SK-N-SH treated with all-trans-retinoic acid at 6 μM for 48 hours (cell line): ENCODE measurements around the gene SDC4.

Experiments used
- ATAC-seq: fragments of 200-7000 bp; cut with Tn5 transposase; 3 replicates; pipeline ENCODE4 v1.9.1; 2020; ENCODE audit warnings: mild to moderate bottlenecking, moderate library complexity
- ARNTL ChIP-seq: fragments of 450-650 bp; formaldehyde crosslinking; IDR thresholded peaks from 2 replicates; pipeline ENCODE4 v1.5.0; 2020; ENCODE audit warnings: low read depth, mild to moderate bottlenecking, moderate library complexity, borderline replicate concordance
- BACH2 ChIP-seq: fragments of 250-450 bp; sonication (Bioruptor Pico); IDR thresholded peaks from 2 replicates; pipeline ENCODE4 v1.9.0; 2021; ENCODE audit warnings: mild to moderate bottlenecking, borderline replicate concordance
- CREB5 ChIP-seq: fragments of 250-450 bp; sonication (Bioruptor Pico); IDR thresholded peaks from 2 replicates; pipeline ENCODE4 v1.5.1; 2020; ENCODE audit warnings: low read depth, mild to moderate bottlenecking, moderate library complexity
- CSDC2 ChIP-seq: fragments of 250-450 bp; sonication (Bioruptor Pico); IDR thresholded peaks from 2 replicates; pipeline ENCODE4 v1.5.0; 2020; ENCODE audit warnings: mild to moderate bottlenecking, moderate library complexity
- CSRNP3 ChIP-seq: fragments of 250-450 bp; sonication (Bioruptor Pico); IDR thresholded peaks from 2 replicates; pipeline ENCODE4 v1.5.1; 2021; ENCODE audit warnings: mild to moderate bottlenecking, moderate library complexity
- ESRRG ChIP-seq: fragments of 250-450 bp; sonication (Bioruptor Pico); IDR thresholded peaks from 2 replicates; pipeline ENCODE4 v1.6.1; 2021; ENCODE audit warnings: mild to moderate bottlenecking
- GLIS3 ChIP-seq: fragments of 250-450 bp; sonication (Bioruptor Pico); IDR thresholded peaks from 2 replicates; pipeline ENCODE4 v1.5.0; 2020; ENCODE audit warnings: mild to moderate bottlenecking, moderate library complexity
- ISL1 ChIP-seq: fragments of 250-450 bp; sonication (Bioruptor Pico); IDR thresholded peaks from 2 replicates; pipeline ENCODE4 v2.1.2; 2022; ENCODE audit warnings: mild to moderate bottlenecking, moderate library complexity
- OSR1 ChIP-seq: fragments of 250-450 bp; sonication (Bioruptor Pico); IDR thresholded peaks from 2 replicates; pipeline ENCODE4 v1.8.0; 2022; ENCODE audit warnings: moderate library complexity, mild to moderate bottlenecking, inconsistent platforms
- PATZ1 ChIP-seq: fragments of 250-450 bp; sonication (Bioruptor Pico); IDR thresholded peaks from 2 replicates; pipeline ENCODE4 v1.8.0; 2020; ENCODE audit warnings: mild to moderate bottlenecking, moderate library complexity, borderline replicate concordance
- POU6F1 ChIP-seq: fragments of 250-450 bp; sonication (Bioruptor Pico); IDR thresholded peaks from 2 replicates; pipeline ENCODE4 v1.8.0; 2021; ENCODE audit warnings: low read depth, mild to moderate bottlenecking, moderate library complexity, borderline replicate concordance
- PPARA ChIP-seq: fragments of 250-450 bp; sonication (Bioruptor Pico); IDR thresholded peaks from 2 replicates; pipeline ENCODE4 v1.5.0; 2020; ENCODE audit warnings: mild to moderate bottlenecking, borderline replicate concordance
- RARB ChIP-seq: fragments of 250-450 bp; sonication (Bioruptor Pico); IDR thresholded peaks from 2 replicates; pipeline ENCODE4 v1.8.0; 2021; ENCODE audit warnings: mild to moderate bottlenecking, moderate library complexity
- SNAI2 ChIP-seq: fragments of 250-450 bp; sonication (Bioruptor Pico); IDR thresholded peaks from 2 replicates; pipeline ENCODE4 v1.5.0; 2020; ENCODE audit warnings: mild to moderate bottlenecking, moderate library complexity
- TCF4 ChIP-seq: fragments of 250-450 bp; sonication (Bioruptor Pico); IDR thresholded peaks from 2 replicates; pipeline ENCODE4 v1.8.0; 2021; ENCODE audit warnings: mild to moderate bottlenecking, moderate library complexity, borderline replicate concordance
- TOX ChIP-seq: fragments of 250-450 bp; sonication (Bioruptor Pico); IDR thresholded peaks from 2 replicates; pipeline ENCODE4 v1.8.0; 2021; ENCODE audit warnings: mild to moderate bottlenecking, moderate library complexity, borderline replicate concordance
- ZC3H10 ChIP-seq: fragments of 250-450 bp; sonication (Bioruptor Pico); IDR thresholded peaks from 2 replicates; pipeline ENCODE4 v1.5.1; 2021; ENCODE audit warnings: mild to moderate bottlenecking, moderate library complexity
- ZNF565 ChIP-seq: fragments of 450-650 bp; formaldehyde crosslinking; conservative IDR thresholded peaks from 2 replicates; pipeline ENCODE4 v1.5.0; 2020; ENCODE audit warnings: low read depth, mild to moderate bottlenecking, moderate library complexity
- ZNF70 ChIP-seq: fragments of 450-650 bp; formaldehyde crosslinking; IDR thresholded peaks from 2 replicates; pipeline ENCODE4 v1.5.0; 2020; ENCODE audit warnings: mild to moderate bottlenecking, moderate library complexity

SDC4 gene

GRCh38 chr20:45372241-45372640, 24.0 kb upstream of the SDC4 start:
- TF ChIP-seq BACH2 (CRISPR knock-in tag) = no peak
- no peak for TF ChIP-seq TCF4 (CRISPR knock-in tag)
- TF ChIP-seq PATZ1 (CRISPR knock-in tag) = no peak
- TF ChIP-seq ZNF70 (CRISPR knock-in tag) = no peak
- TF ChIP-seq ZNF565 = no peak
- no peak for TF ChIP-seq OSR1
- no peak for TF ChIP-seq SNAI2 (CRISPR knock-in tag)
- TF ChIP-seq CREB5 (CRISPR knock-in tag) = no peak
- no peak for TF ChIP-seq RARB (CRISPR knock-in tag)
- TF ChIP-seq, all 23 proteins: peak for 0
- ATAC-seq = no peak

- no peak for ATAC-seq
- TF ChIP-seq RARB (CRISPR knock-in tag) (no peak), ARNTL (CRISPR knock-in tag) (no peak), SNAI2 (CRISPR knock-in tag) (no peak), ZNF70 (CRISPR knock-in tag) (no peak), BACH2 (CRISPR knock-in tag) (no peak), POU6F1 (CRISPR knock-in tag) (no peak)
Observed at GRCh38 chr20:45370571-45371160, 22.4 kb upstream of the SDC4 start.

- TF ChIP-seq ESRRG (no peak), CSDC2 (CRISPR knock-in tag) (no peak)
- ATAC-seq = no peak
Observed at GRCh38 chr20:45368221-45368980, 20.2 kb upstream of the SDC4 start.

GRCh38 chr20:45367126-45367525, 18.9 kb upstream of the SDC4 start:
- no peak for ATAC-seq
- TF ChIP-seq RARB (CRISPR knock-in tag) = no peak
- TF ChIP-seq TCF4 (CRISPR knock-in tag) = no peak
- TF ChIP-seq BACH2 (CRISPR knock-in tag) = no peak
- no peak for TF ChIP-seq ZNF565
- TF ChIP-seq TOX (CRISPR knock-in tag) = no peak
- no peak for TF ChIP-seq CSDC2 (CRISPR knock-in tag)
- no peak for TF ChIP-seq OSR1
- TF ChIP-seq PPARA (CRISPR knock-in tag) = no peak
- TF ChIP-seq CSRNP3 (CRISPR knock-in tag) = no peak
- TF ChIP-seq GLIS3 (CRISPR knock-in tag) = no peak

- ATAC-seq = no peak
- TF ChIP-seq ZC3H10 (CRISPR knock-in tag) (no peak), ISL1 (CRISPR knock-in tag) (no peak), TOX (CRISPR knock-in tag) (no peak), TCF4 (CRISPR knock-in tag) (no peak), ARNTL (CRISPR knock-in tag) (no peak), ZNF70 (CRISPR knock-in tag) (no peak)
Observed at GRCh38 chr20:45366631-45367030, 18.4 kb upstream of the SDC4 start.
